SK-N-SH treated with all-trans-retinoic acid at 6 μM for 48 hours (cell line): Measurements from ENCODE around the gene GKN1.
A peak's percentile ranks its signal among the peaks of the same experiment; 100 is the strongest.

ENCODE experiments used
- ATAC-seq: fragments of 200-7000 bp; cut with Tn5 transposase; 3 replicates; pipeline ENCODE4 v1.9.1; 2020; ENCODE audit warnings: mild to moderate bottlenecking, moderate library complexity
- ARNTL ChIP-seq: fragments of 450-650 bp; formaldehyde crosslinking; IDR thresholded peaks from 2 replicates; pipeline ENCODE4 v1.5.0; 2020; ENCODE audit warnings: low read depth, mild to moderate bottlenecking, moderate library complexity, borderline replicate concordance
- BACH2 ChIP-seq: fragments of 250-450 bp; sonication (Bioruptor Pico); IDR thresholded peaks from 2 replicates; pipeline ENCODE4 v1.9.0; 2021; ENCODE audit warnings: mild to moderate bottlenecking, borderline replicate concordance
- CREB5 ChIP-seq: fragments of 250-450 bp; sonication (Bioruptor Pico); IDR thresholded peaks from 2 replicates; pipeline ENCODE4 v1.5.1; 2020; ENCODE audit warnings: low read depth, mild to moderate bottlenecking, moderate library complexity
- CSDC2 ChIP-seq: fragments of 250-450 bp; sonication (Bioruptor Pico); IDR thresholded peaks from 2 replicates; pipeline ENCODE4 v1.5.0; 2020; ENCODE audit warnings: mild to moderate bottlenecking, moderate library complexity
- CSRNP3 ChIP-seq: fragments of 250-450 bp; sonication (Bioruptor Pico); IDR thresholded peaks from 2 replicates; pipeline ENCODE4 v1.5.1; 2021; ENCODE audit warnings: mild to moderate bottlenecking, moderate library complexity
- ESRRG ChIP-seq: fragments of 250-450 bp; sonication (Bioruptor Pico); IDR thresholded peaks from 2 replicates; pipeline ENCODE4 v1.6.1; 2021; ENCODE audit warnings: mild to moderate bottlenecking
- ISL1 ChIP-seq: fragments of 250-450 bp; sonication (Bioruptor Pico); IDR thresholded peaks from 2 replicates; pipeline ENCODE4 v2.1.2; 2022; ENCODE audit warnings: mild to moderate bottlenecking, moderate library complexity
- PATZ1 ChIP-seq: fragments of 250-450 bp; sonication (Bioruptor Pico); IDR thresholded peaks from 2 replicates; pipeline ENCODE4 v1.8.0; 2020; ENCODE audit warnings: mild to moderate bottlenecking, moderate library complexity, borderline replicate concordance
- PPARA ChIP-seq: fragments of 250-450 bp; sonication (Bioruptor Pico); IDR thresholded peaks from 2 replicates; pipeline ENCODE4 v1.5.0; 2020; ENCODE audit warnings: mild to moderate bottlenecking, borderline replicate concordance
- RARB ChIP-seq: fragments of 250-450 bp; sonication (Bioruptor Pico); IDR thresholded peaks from 2 replicates; pipeline ENCODE4 v1.8.0; 2021; ENCODE audit warnings: mild to moderate bottlenecking, moderate library complexity
- SNAI2 ChIP-seq: fragments of 250-450 bp; sonication (Bioruptor Pico); IDR thresholded peaks from 2 replicates; pipeline ENCODE4 v1.5.0; 2020; ENCODE audit warnings: mild to moderate bottlenecking, moderate library complexity
- TCF4 ChIP-seq: fragments of 250-450 bp; sonication (Bioruptor Pico); IDR thresholded peaks from 2 replicates; pipeline ENCODE4 v1.8.0; 2021; ENCODE audit warnings: mild to moderate bottlenecking, moderate library complexity, borderline replicate concordance
- TSHZ2 ChIP-seq: fragments of 250-450 bp; sonication (Bioruptor Pico); IDR thresholded peaks from 2 replicates; pipeline ENCODE4 v1.5.0; 2020; ENCODE audit warnings: mild to moderate bottlenecking, moderate library complexity
- ZC3H10 ChIP-seq: fragments of 250-450 bp; sonication (Bioruptor Pico); IDR thresholded peaks from 2 replicates; pipeline ENCODE4 v1.5.1; 2021; ENCODE audit warnings: mild to moderate bottlenecking, moderate library complexity
- ZFP3 ChIP-seq: fragments of 250-450 bp; sonication (Bioruptor Pico); IDR thresholded peaks from 2 replicates; pipeline ENCODE4 v1.5.0; 2020; ENCODE audit warnings: mild to moderate bottlenecking, moderate library complexity
- ZFP30 ChIP-seq: fragments of 450-650 bp; formaldehyde crosslinking; IDR thresholded peaks from 2 replicates; pipeline ENCODE4 v1.5.0; 2022; ENCODE audit warnings: mild to moderate bottlenecking, moderate library complexity
- ZNF70 ChIP-seq: fragments of 450-650 bp; formaldehyde crosslinking; IDR thresholded peaks from 2 replicates; pipeline ENCODE4 v1.5.0; 2020; ENCODE audit warnings: mild to moderate bottlenecking, moderate library complexity
- ZNF8 ChIP-seq: fragments of 450-650 bp; formaldehyde crosslinking; IDR thresholded peaks from 2 replicates; pipeline ENCODE4 v1.5.0; 2020; ENCODE audit warnings: mild to moderate bottlenecking, moderate library complexity
- TF ChIP-seq, protein P1 (sequence below): fragments of 250-450 bp; sonication (Bioruptor Pico); IDR thresholded peaks from 2 replicates; pipeline ENCODE4 v1.8.0; 2021; ENCODE audit warnings: low read depth, mild to moderate bottlenecking, moderate library complexity, borderline replicate concordance

Gene GKN1

GRCh38 chr2:68942827-68943226 is 31.6 kb upstream of the GKN1 start:
- peak; percentile 82 for TF ChIP-seq ZFP30 (CRISPR knock-in tag)
- TF ChIP-seq CSDC2 = no peak
- no peak for ATAC-seq

DNA sequence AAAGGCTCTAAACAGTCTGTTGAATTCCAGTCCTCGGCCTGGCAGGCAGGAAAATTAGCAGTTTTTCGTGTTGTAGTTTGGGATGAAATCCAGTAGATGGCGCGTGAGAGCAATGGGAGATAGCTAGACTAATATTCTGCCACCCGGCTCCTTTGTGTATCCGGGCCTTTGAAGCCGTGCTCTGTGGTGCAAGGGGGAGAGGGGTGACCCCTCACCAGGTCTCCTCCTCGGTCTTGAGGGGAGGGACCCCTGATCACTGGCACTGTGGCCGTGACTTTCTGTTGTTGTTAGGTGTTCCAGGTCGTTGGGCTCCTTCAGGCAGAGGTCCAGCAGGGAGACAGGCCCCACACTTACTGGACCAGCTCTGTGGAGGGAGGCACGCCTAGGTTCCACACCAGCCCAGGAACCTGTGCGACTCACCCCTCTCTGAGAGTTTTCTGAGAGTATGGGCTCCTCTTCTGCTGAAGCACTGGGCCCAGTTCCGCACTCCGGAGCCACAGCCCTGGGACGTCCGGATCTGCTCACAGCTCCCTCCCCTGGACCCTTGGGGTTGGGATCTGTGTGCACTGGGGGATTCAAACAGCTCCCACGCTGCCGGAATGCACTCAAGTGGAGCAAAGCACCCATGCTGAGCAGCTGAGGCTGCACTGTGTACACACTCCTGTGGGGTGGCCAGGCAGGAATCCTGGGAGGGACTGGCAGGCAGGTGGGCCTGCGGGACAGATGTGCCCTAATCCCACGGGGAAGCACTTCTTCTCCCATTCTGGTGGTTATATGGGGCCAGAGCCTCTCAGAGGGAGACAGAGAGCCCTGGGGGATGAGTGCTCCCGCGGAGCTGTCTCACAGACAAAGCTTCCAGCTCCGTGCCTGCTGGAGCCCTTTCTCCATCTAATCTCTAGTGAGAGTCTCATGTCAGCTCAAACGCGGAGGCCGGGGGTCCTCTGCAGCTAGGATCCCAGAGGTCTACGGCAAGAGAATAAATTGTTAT is 30.6 kb upstream of the GKN1 start:
- ATAC-seq = peak; percentile 97
- TF ChIP-seq ISL1 (no peak), TSHZ2 (no peak), ZNF8 (CRISPR knock-in tag) (no peak), PPARA (CRISPR knock-in tag) (no peak), ZC3H10 (CRISPR knock-in tag) (no peak), ZFP3 (CRISPR knock-in tag) (no peak), BACH2 (no peak), CSRNP3 (CRISPR knock-in tag) (no peak), CSDC2 (no peak), PATZ1 (CRISPR knock-in tag) (no peak)

- no peak for TF ChIP-seq CSRNP3 (CRISPR knock-in tag)
- no peak for TF ChIP-seq PPARA (CRISPR knock-in tag)
- TF ChIP-seq ZNF70 (CRISPR knock-in tag) = no peak
- no peak for TF ChIP-seq ZNF8 (CRISPR knock-in tag)
- TF ChIP-seq, protein P1, sequence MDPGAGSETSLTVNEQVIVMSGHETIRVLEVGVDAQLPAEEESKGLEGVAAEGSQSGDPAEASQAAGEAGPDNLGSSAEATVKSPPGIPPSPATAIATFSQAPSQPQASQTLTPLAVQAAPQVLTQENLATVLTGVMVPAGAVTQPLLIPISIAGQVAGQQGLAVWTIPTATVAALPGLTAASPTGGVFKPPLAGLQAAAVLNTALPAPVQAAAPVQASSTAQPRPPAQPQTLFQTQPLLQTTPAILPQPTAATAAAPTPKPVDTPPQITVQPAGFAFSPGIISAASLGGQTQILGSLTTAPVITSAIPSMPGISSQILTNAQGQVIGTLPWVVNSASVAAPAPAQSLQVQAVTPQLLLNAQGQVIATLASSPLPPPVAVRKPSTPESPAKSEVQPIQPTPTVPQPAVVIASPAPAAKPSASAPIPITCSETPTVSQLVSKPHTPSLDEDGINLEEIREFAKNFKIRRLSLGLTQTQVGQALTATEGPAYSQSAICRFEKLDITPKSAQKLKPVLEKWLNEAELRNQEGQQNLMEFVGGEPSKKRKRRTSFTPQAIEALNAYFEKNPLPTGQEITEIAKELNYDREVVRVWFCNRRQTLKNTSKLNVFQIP = no peak
- no peak for TF ChIP-seq ZFP30 (CRISPR knock-in tag)
- TF ChIP-seq TSHZ2 = no peak
- TF ChIP-seq ISL1 = no peak
- TF ChIP-seq ARNTL = no peak
- TF ChIP-seq TCF4 (CRISPR knock-in tag) = no peak
- no peak for TF ChIP-seq ESRRG (CRISPR knock-in tag)
- TF ChIP-seq SNAI2 (CRISPR knock-in tag) = no peak
- no peak for TF ChIP-seq ZC3H10 (CRISPR knock-in tag)
- no peak for TF ChIP-seq CREB5 (CRISPR knock-in tag)
- TF ChIP-seq RARB (CRISPR knock-in tag) = no peak
- no peak for ATAC-seq
These were observed 28.3 kb upstream of the GKN1 start for GRCh38 chr2:68946117-68946516.
